ENCODE data around the gene DPY19L1.
"Not testable (repeated sequence)": the region's sequence is repeated elsewhere in the genome, so short reads cannot be mapped to it uniquely, and the experiment has no call there.

The DPY19L1 gene

DNA sequence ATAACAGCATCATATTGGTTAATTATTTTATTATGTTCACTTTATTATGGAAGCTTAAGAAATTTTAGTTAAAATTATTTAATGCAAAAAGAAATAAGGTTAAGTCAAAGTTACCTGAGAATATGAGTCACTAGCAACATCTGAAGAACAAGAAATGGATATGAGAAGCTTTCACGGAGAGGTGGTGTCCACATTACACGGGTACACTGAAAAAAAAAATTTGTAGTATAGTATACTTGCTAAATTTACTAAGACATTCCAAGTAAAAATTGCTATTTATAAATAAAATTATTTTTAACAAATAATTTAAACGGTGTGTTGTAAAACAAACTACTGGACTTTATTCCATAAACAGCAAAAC is 63.9 kb downstream of the DPY19L1 start:
- TF ChIP-seq, protein P1, sequence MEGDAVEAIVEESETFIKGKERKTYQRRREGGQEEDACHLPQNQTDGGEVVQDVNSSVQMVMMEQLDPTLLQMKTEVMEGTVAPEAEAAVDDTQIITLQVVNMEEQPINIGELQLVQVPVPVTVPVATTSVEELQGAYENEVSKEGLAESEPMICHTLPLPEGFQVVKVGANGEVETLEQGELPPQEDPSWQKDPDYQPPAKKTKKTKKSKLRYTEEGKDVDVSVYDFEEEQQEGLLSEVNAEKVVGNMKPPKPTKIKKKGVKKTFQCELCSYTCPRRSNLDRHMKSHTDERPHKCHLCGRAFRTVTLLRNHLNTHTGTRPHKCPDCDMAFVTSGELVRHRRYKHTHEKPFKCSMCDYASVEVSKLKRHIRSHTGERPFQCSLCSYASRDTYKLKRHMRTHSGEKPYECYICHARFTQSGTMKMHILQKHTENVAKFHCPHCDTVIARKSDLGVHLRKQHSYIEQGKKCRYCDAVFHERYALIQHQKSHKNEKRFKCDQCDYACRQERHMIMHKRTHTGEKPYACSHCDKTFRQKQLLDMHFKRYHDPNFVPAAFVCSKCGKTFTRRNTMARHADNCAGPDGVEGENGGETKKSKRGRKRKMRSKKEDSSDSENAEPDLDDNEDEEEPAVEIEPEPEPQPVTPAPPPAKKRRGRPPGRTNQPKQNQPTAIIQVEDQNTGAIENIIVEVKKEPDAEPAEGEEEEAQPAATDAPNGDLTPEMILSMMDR (conservative IDR thresholded peaks at IDR 0.05) = no peak

DNA sequence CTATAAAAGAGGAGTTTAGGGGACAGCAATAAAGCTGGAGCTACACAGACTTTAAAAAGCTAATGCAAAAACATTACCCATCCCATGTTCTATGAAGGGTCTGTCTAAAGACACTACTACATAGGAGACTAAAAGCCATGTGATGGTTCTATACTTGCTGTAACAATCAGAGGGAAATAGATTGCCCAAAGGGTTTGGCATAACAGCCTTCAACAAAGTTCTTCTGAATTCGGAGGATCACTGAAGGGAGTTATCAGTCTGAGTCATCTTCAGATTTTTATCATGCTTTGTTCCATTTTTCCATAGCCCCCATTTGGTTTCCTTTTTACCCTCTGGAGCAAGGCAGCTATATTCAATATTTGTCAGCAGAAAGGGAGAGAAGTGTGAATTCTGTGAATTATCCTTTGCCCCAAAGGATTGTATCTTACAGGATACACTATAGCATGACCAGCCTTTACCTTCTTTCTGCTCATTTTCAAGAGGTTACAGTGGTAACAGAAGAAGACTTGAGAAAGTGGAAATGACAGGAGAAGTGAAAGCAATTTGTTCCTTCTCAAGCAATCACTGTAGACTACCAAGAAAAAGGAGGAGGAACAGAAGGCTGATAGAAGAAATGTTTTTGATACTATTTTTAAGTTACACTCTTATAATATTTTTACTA is 64.4 kb downstream of the DPY19L1 start:
- not testable (repeated sequence) for H3K27ac ChIP-seq

More for the DNA sequence above, 63.9 kb downstream of the DPY19L1 start:
- H3K27ac ChIP-seq = no peak overlapping the region

DNA sequence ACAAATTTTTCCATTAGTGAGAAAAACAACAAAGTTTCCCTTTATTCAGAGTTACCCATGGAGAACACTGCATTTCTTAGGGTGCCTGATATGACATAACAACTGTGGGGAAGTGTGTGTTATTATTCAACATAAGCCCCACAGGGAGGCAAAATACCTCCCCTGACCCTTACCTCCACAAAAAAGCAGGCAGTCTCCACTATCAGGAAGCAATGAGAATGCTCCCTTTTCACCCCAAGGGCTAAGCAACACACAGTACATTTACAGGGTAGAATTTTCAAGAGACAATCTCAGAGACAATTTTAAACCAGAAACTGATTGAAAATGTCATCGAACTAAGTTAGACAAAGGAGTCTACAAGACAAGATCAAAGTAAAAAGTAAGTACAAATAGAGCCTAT is 69.5 kb downstream of the DPY19L1 start:
- not testable (repeated sequence) for H3K27ac ChIP-seq

DNA sequence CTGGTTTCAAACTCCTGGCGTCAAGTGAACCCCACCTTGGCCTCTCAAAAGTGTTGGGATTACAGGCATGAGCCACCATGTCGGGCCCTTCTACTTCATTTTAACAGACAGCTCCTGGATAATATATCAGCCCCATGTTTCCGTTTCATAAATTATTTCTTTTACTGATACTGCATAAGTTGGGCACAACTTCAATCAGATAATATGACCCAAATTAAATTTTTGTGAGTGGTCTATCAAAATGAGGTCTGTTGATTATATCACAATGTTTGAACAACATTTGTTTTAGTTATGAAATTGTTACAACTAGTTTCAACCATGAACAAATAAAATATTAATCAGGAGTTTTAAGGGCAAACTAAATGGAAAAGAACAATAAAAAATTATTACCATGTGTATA is 70.8 kb downstream of the DPY19L1 start:
- H3K27ac ChIP-seq = not testable (repeated sequence)

DNA sequence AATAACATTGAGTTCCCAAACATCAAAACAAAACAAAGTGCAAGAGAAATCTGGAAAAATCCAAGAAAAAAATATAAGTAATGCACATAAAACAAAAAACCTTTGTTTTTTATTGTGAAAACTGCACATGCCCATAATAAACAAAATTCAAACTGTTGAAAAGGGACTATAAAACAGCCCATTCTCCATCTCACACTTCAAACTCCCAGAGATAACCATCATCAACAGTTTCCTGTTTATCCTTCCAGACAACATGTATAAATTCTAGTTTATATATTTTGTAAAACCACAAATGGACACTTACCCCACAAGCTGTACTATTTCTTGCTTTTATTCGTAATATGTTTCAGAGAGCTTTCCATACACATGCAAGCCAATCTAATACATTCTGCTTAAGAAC is 79.3 kb downstream of the DPY19L1 start:
- TF ChIP-seq, protein P1 (conservative IDR thresholded peaks at IDR 0.05) = no peak
- no peak overlapping the region for H3K27ac ChIP-seq

DNA sequence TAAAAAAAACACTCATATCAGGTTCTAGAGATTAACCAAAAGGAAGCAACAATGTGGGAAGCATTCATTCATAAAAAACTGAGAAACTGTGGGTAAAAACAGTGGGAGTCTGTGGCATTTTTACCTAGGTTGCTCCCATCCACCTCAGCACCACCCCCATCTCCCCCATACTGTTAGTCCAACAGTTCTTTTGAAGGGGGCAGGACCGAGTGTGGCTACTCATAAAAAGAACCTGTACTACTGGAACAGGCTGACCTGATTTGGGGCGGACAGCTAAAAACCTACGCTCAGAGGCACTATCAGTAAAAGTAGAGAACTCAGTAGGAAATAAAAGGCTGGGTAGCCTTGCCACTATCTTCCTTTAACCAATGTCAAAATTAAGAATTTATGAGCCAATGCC is 84.5 kb downstream of the DPY19L1 start:
- TF ChIP-seq, protein P1 (conservative IDR thresholded peaks at IDR 0.05) = no peak
- no peak overlapping the region for H3K27ac ChIP-seq

DNA sequence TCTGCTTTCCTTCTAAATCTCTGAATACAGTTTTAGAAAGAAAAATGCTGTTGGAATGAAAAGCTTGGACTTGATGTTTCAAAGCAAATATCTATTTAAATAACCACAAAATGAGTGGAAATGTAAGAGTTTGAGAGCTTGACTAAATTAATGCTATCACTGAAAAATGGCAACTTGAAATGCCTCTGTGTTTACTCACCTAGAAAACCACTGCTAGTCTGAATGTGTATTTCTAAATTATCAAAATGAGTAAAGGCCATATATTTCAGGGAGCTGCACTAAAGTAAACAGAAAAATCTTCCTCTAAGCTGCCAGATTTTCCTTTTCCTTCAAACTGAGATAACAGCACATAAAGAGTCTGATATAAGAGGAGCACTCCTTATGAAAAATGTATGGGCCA is 87.9 kb downstream of the DPY19L1 start:
- TF ChIP-seq, protein P1 (conservative IDR thresholded peaks at IDR 0.05) = no peak
- no peak overlapping the region for H3K27ac ChIP-seq

DNA sequence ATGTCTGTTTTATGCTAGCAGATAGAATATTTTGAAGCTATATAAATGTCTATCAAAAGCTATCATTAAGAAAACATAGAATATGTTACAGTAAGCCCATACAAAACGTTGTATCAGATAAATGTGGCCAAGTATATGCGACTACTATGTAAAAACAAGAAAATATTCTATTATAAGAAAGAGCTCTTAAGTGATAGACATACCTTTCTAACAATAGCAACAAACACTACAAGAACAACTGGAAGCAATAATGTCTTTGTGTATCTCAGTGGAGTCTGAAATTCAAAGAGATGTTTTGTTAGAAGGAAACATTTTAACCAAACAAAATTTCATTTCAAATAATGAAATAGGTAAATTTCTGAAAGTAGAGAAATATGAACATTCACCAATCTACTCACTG is 89.9 kb downstream of the DPY19L1 start:
- H3K27ac ChIP-seq = not testable (repeated sequence)

DNA sequence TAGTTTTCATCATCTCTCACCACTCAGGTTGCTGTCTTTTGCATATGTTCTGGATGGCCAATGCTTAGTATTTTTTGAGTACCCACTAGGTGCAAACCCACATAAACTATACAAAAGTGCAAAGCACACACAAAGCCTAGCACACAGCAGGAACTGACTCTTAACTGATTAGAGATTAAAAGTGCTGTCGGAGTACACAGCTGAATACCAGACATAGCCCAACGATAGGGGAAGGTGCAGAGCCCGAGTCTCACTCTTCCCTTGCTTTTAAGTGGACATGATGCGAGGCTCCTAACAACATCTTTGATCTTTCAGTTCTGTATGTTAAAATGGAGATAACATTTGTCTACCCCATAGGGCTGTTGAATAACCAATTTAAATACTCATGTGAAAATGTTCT is 90.8 kb downstream of the DPY19L1 start:
- H3K27ac ChIP-seq = no peak overlapping the region
- TF ChIP-seq, protein P1 (conservative IDR thresholded peaks at IDR 0.05) = no peak

DNA sequence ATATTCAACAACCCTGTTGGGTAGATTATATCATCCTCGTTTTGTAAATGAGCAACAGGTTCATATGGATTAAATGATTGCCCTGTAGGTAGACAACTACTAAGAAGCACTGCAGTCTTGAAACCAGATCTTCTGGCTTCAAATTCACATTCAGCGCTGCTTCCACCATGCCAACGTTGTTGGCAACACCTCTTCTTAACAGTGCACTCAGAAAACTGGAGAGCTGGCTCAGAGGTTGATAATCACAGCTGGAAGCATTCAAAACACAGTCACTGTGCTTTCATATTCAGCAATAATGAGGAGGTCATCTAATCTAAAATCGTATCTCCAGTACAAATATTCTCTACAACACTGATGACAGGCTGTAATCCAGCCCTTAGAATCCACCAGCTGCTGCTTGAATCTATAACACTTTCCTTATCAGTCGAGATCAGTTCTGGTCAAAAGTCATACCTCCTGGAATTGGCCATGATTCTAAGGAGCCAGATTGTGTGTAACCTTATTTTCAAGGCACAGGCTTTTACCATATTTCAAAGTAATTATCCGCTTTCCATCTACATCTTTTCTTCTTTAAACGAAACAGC is 91.3 kb downstream of the DPY19L1 start:
- H3K27ac ChIP-seq = not testable (repeated sequence)

Data from VCaP (cell line).